ENCODE data around the gene GRIK3. TPM values are rescaled to one million over a fixed set of nuclear protein-coding genes. Genes with fewer than 3 reads are reported as not detected.

The GRIK3 gene
- total RNA-seq, result not detected in 2 replicates

GRCh38 chr1:37034121-37035013, at the start of gene GRIK3:
Gene GRIK3 (minus strand): TSS chr1:37034515. CDS start chr1:37034108, 407 bp downstream.

Data from bladder microvascular endothelial cell (primary cell).